ENCODE data around the gene NECTIN4.

NECTIN4 gene

GRCh38 chr1:161047436-161048420, 41.6 kb downstream of the NECTIN4 start:
- H3K9me3 ChIP-seq (ENCODE audit: control insufficient read depth, low read length) = peaks cover 18% of the 10 kb centered on the region

GRCh38 chr1:161046605-161047228, 42.6 kb downstream of the NECTIN4 start:
- H3K9ac ChIP-seq (ENCODE audit: low read length) = peak overlapping the region; percentile 98
- H3K9me3 ChIP-seq (ENCODE audit: control insufficient read depth, low read length) = peaks cover 18% of the 10 kb centered on the region
- no peaks in the 10 kb centered on the region for H3K27me3 ChIP-seq (replicated peaks; ENCODE audit: control insufficient read depth, insufficient read depth, low read length)
- DNase-seq (ENCODE audit: low read depth) = no peak
- peaks cover 14% of the 10 kb centered on the region for H3K4me1 ChIP-seq (ENCODE audit: control insufficient read depth, insufficient read depth, low read length)
- peaks cover 14% of the 10 kb centered on the region for H3K36me3 ChIP-seq (ENCODE audit: control insufficient read depth, insufficient read depth, low read length, severe bottlenecking)
- H3K4me3 ChIP-seq (ENCODE audit: low read length) = peak overlapping the region; percentile 96

More at GRCh38 chr1:161047436-161048420, 41.6 kb downstream of the NECTIN4 start:
- Histone ChIP-seq H3K9ac (ENCODE audit: low read length) (no peak overlapping the region), H3K36me3 (ENCODE audit: control insufficient read depth, insufficient read depth, low read length, severe bottlenecking) (peaks cover 3% of the 10 kb centered on the region), H3K4me1 (ENCODE audit: control insufficient read depth, insufficient read depth, low read length) (peaks cover 14% of the 10 kb centered on the region), H3K27me3 (replicated peaks; ENCODE audit: control insufficient read depth, insufficient read depth, low read length) (no peaks in the 10 kb centered on the region), H3K4me3 (ENCODE audit: low read length) (no peak overlapping the region)
- no peak for DNase-seq (ENCODE audit: low read depth)

GRCh38 chr1:161045736-161046604, 43.4 kb downstream of the NECTIN4 start, which contains the start of gene USF1:
Gene USF1 (minus strand): TSS chr1:161045977. CDS start chr1:161043275, 2,702 bp downstream.
- peak within 1 kb of the TSS; percentile 98 for H3K9ac ChIP-seq (ENCODE audit: low read length)
- peaks cover 20% of the 10 kb centered on the region for H3K36me3 ChIP-seq (ENCODE audit: control insufficient read depth, insufficient read depth, low read length, severe bottlenecking)
- H3K4me3 ChIP-seq (ENCODE audit: low read length) = peak within 1 kb of the TSS; percentile 96
- no peaks in the 10 kb centered on the region for H3K27me3 ChIP-seq (replicated peaks; ENCODE audit: control insufficient read depth, insufficient read depth, low read length)
- peaks cover 18% of the 10 kb centered on the region for H3K9me3 ChIP-seq (ENCODE audit: control insufficient read depth, low read length)
- DNase-seq (ENCODE audit: low read depth) = peak; percentile 98
- peaks cover 14% of the 10 kb centered on the region for H3K4me1 ChIP-seq (ENCODE audit: control insufficient read depth, insufficient read depth, low read length)

GRCh38 chr1:161044908-161045735, 44.2 kb downstream of the NECTIN4 start:
- DNase-seq (ENCODE audit: low read depth) = peak; percentile 78
- Histone ChIP-seq H3K36me3 (ENCODE audit: control insufficient read depth, insufficient read depth, low read length, severe bottlenecking) (peaks cover 28% of the 10 kb centered on the region), H3K4me1 (ENCODE audit: control insufficient read depth, insufficient read depth, low read length) (peaks cover 14% of the 10 kb centered on the region), H3K9ac (ENCODE audit: low read length) (peak overlapping the region; percentile 98), H3K27me3 (replicated peaks; ENCODE audit: control insufficient read depth, insufficient read depth, low read length) (no peaks in the 10 kb centered on the region), H3K4me3 (ENCODE audit: low read length) (peak overlapping the region; percentile 96), H3K9me3 (ENCODE audit: control insufficient read depth, low read length) (peaks cover 18% of the 10 kb centered on the region)

- peaks cover 34% of the 10 kb centered on the region for H3K36me3 ChIP-seq (ENCODE audit: control insufficient read depth, insufficient read depth, low read length, severe bottlenecking)
- H3K4me1 ChIP-seq (ENCODE audit: control insufficient read depth, insufficient read depth, low read length) = peaks cover 14% of the 10 kb centered on the region
- H3K9me3 ChIP-seq (ENCODE audit: control insufficient read depth, low read length) = peaks cover 14% of the 10 kb centered on the region
- H3K4me3 ChIP-seq (ENCODE audit: low read length) = peak overlapping the region; percentile 96
- DNase-seq (ENCODE audit: low read depth) = peak; percentile 45
- H3K27me3 ChIP-seq (replicated peaks; ENCODE audit: control insufficient read depth, insufficient read depth, low read length) = no peaks in the 10 kb centered on the region
- peak overlapping the region; percentile 98 for H3K9ac ChIP-seq (ENCODE audit: low read length)
Measured at GRCh38 chr1:161044535-161044907, 44.8 kb downstream of the NECTIN4 start.

GRCh38 chr1:161039546-161039945, 49.8 kb downstream of the NECTIN4 start:
- DNase-seq (ENCODE audit: low read depth) = no peak
- no peak overlapping the region for H3K9ac ChIP-seq (ENCODE audit: low read length)
- no peak overlapping the region for H3K4me3 ChIP-seq (ENCODE audit: low read length)
- H3K27me3 ChIP-seq (replicated peaks; ENCODE audit: control insufficient read depth, insufficient read depth, low read length) = no peaks in the 10 kb centered on the region
- H3K36me3 ChIP-seq (ENCODE audit: control insufficient read depth, insufficient read depth, low read length, severe bottlenecking) = peaks cover 50% of the 10 kb centered on the region
- no peaks in the 10 kb centered on the region for H3K9me3 ChIP-seq (ENCODE audit: control insufficient read depth, low read length)
- H3K4me1 ChIP-seq (ENCODE audit: control insufficient read depth, insufficient read depth, low read length) = peaks cover 10% of the 10 kb centered on the region

- DNase-seq (ENCODE audit: low read depth) = no peak
- H3K4me1 ChIP-seq (ENCODE audit: control insufficient read depth, insufficient read depth, low read length) = peaks cover 6% of the 10 kb centered on the region
- no peaks in the 10 kb centered on the region for H3K27me3 ChIP-seq (replicated peaks; ENCODE audit: control insufficient read depth, insufficient read depth, low read length)
- no peak overlapping the region for H3K4me3 ChIP-seq (ENCODE audit: low read length)
- no peak overlapping the region for H3K9ac ChIP-seq (ENCODE audit: low read length)
- no peaks in the 10 kb centered on the region for H3K9me3 ChIP-seq (ENCODE audit: control insufficient read depth, low read length)
- H3K36me3 ChIP-seq (ENCODE audit: control insufficient read depth, insufficient read depth, low read length, severe bottlenecking) = peaks cover 50% of the 10 kb centered on the region
Measured at GRCh38 chr1:161039154-161039545, 50.2 kb downstream of the NECTIN4 start.

GRCh38 chr1:161038523-161039153, 50.7 kb downstream of the NECTIN4 start, which contains the start of gene TSTD1:
Gene TSTD1 (minus strand): TSS chr1:161038964. CDS start chr1:161038889, 75 bp downstream.
- Histone ChIP-seq H3K4me1 (ENCODE audit: control insufficient read depth, insufficient read depth, low read length) (peaks cover 4% of the 10 kb centered on the region), H3K27me3 (replicated peaks; ENCODE audit: control insufficient read depth, insufficient read depth, low read length) (no peaks in the 10 kb centered on the region), H3K4me3 (ENCODE audit: low read length) (no peak within 1 kb of the TSS), H3K36me3 (ENCODE audit: control insufficient read depth, insufficient read depth, low read length, severe bottlenecking) (peaks cover 50% of the 10 kb centered on the region), H3K9ac (ENCODE audit: low read length) (peak within 1 kb of the TSS; percentile 5), H3K9me3 (ENCODE audit: control insufficient read depth, low read length) (no peaks in the 10 kb centered on the region)
- DNase-seq (ENCODE audit: low read depth) = no peak

- Histone ChIP-seq H3K9me3 (ENCODE audit: control insufficient read depth, low read length) (no peaks in the 10 kb centered on the region), H3K27me3 (replicated peaks; ENCODE audit: control insufficient read depth, insufficient read depth, low read length) (no peaks in the 10 kb centered on the region), H3K36me3 (ENCODE audit: control insufficient read depth, insufficient read depth, low read length, severe bottlenecking) (peaks cover 49% of the 10 kb centered on the region), H3K9ac (ENCODE audit: low read length) (no peak overlapping the region), H3K4me3 (ENCODE audit: low read length) (no peak overlapping the region), H3K4me1 (ENCODE audit: control insufficient read depth, insufficient read depth, low read length) (peaks cover 8% of the 10 kb centered on the region)
- DNase-seq (ENCODE audit: low read depth) = no peak
Measured at GRCh38 chr1:161037661-161038522, 51.5 kb downstream of the NECTIN4 start.
